Spinal cord (tissue), 10 donors: ENCODE data around the gene MVB12B. TPM values are rescaled to one million over a fixed set of nuclear protein-coding genes. Genes with fewer than 3 reads are reported as not detected.

Experiments
- DNase-seq, 6 donors: peaks; one replicate each; pipeline versions ENCODE4 v3.0.0 to v3.0.0-alpha.2; 2013 to 2015; ENCODE audit warnings: low spot score in 6 of 6, low read depth in 4 of 6
- H3K27ac ChIP-seq: one replicate; pipeline ENCODE4 v1.5.1; 2013; ENCODE audit warnings: low read depth, low read length, control low read depth
- H3K27me3 ChIP-seq: one replicate; pipeline ENCODE4 v1.6.1; 2013; ENCODE audit warnings: low read length; ENCODE audit not compliant: control insufficient read depth, insufficient read depth
- H3K36me3 ChIP-seq: one replicate; pipeline ENCODE4 v1.6.1; 2013; ENCODE audit warnings: low read length; ENCODE audit not compliant: control insufficient read depth, insufficient read depth
- H3K4me1 ChIP-seq: one replicate; pipeline ENCODE4 v1.6.1; 2013; ENCODE audit warnings: low read length; ENCODE audit not compliant: control insufficient read depth, insufficient read depth
- H3K4me3 ChIP-seq: one replicate; pipeline ENCODE4 v1.5.1; 2013; ENCODE audit warnings: low read depth, low read length, control low read depth
- H3K9me3 ChIP-seq: one replicate; pipeline ENCODE4 v1.6.1; 2013; ENCODE audit warnings: low read length; ENCODE audit not compliant: control insufficient read depth, insufficient read depth
- WGBS: methylation state at CpG from one replicate; pipeline ENCODE4 v1.1.5; 2013; ENCODE audit warnings: missing lambda C conversion rate; ENCODE audit not compliant: insufficient coverage; 5-methylcytosine and 5-hydroxymethylcytosine counted together
- polyA plus RNA-seq, 2 donors: library from polyadenylated mRNA; unstranded; fragments of 120-200 nt; gene quantifications; one replicate each; pipeline ENCODE4 v1.2.1, GENCODE V29; 2013; ENCODE audit not compliant: insufficient read length in 2 of 2
- total RNA-seq, 2 donors: library from RNA; depleted of rRNA in 1 of 2; stranded (reverse); fragments of 120-200 nt in 1 of 2; fragments of >200 nt in 1 of 2; gene quantifications; one replicate each; pipeline versions ENCODE4 v1.2.3 to v1.2.4, GENCODE V29; 2013 to 2014
- donor health status: healthy.

MVB12B gene
- total and polyA plus RNA-seq, 4 donors = 28.9 to 84.2 (median 55.6) TPM

- Histone ChIP-seq H3K27ac (no peak overlapping the region), H3K36me3 (peaks cover 29% of the 10 kb centered on the region), H3K27me3 (peaks cover under 1% of the 10 kb centered on the region), H3K4me3 (no peak overlapping the region), H3K4me1 (peaks cover 34% of the 10 kb centered on the region), H3K9me3 (no peaks in the 10 kb centered on the region)
- 70% methylated on average over 1 of the region's 1 CpG for whole genome bisulfite sequencing
- no peak for DNase-seq
Observed at GRCh38 chr9:126494746-126495145, 168.1 kb downstream of the MVB12B start.

GRCh38 chr9:126495411-126496180, 169.0 kb downstream of the MVB12B start:
- Histone ChIP-seq H3K4me3 (no peak overlapping the region), H3K4me1 (peaks cover 35% of the 10 kb centered on the region), H3K27me3 (peaks cover 3% of the 10 kb centered on the region), H3K9me3 (no peaks in the 10 kb centered on the region), H3K27ac (no peak overlapping the region), H3K36me3 (peaks cover 32% of the 10 kb centered on the region)
- DNase-seq = no peak
- 100% methylated on average over 2 of the region's 7 CpGs for WGBS

- peaks cover 34% of the 10 kb centered on the region for H3K36me3 ChIP-seq
- peaks cover 40% of the 10 kb centered on the region for H3K4me1 ChIP-seq
- no peaks in the 10 kb centered on the region for H3K9me3 ChIP-seq
- DNase-seq = no peak
- H3K4me3 ChIP-seq = no peak overlapping the region
- H3K27me3 ChIP-seq = peaks cover 3% of the 10 kb centered on the region
- no peak overlapping the region for H3K27ac ChIP-seq
- WGBS = no CpG with 5 or more reads among the region's 3 CpGs
Observed at GRCh38 chr9:126496181-126496576, 169.6 kb downstream of the MVB12B start.

DNA sequence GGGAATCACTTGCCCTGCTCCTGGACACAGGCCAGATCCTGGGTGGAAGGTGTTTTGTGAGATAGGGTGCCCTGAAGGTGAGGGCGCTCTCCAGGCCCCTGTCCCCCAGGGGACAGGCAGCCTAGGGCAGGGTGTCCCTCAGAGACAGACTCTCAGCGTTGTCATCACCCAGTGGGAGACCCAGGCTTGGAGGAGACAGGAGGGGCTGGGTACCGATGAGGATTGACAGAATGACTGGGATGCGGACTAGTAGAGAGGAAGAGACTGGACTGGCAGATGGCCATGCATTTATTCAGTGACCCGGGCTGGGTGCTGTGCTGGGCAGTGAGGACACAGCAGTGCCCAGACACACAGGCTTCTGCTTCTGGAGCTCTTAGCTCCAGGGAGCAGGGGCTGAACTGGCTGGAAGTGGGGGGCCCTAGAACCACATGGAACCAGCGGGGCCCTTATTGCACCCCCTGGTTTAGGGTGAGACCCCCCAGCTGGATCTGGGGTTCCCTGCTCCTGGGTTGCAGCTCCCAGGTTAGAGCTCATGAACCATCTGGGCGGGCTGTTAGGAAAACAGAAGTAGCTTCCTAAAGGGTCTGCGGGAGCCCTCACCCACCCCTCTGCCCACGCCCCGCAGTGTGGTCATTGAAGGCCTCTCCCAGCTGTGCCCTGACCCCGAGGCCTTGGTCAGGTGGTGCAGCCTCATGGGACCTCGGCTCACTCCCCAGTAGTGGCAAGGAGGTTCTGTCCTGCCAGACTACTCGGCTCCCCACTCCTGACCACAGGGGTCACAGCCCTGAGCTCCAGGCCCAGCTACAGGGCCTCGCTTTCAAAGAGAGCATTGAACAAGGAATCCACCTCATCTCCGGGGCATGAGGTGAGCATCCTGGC, 170.4 kb downstream of the MVB12B start:
- H3K4me1 ChIP-seq = peaks cover 45% of the 10 kb centered on the region
- no peak for DNase-seq
- 88% methylated on average over 15 of the region's 15 CpGs for WGBS

DNA sequence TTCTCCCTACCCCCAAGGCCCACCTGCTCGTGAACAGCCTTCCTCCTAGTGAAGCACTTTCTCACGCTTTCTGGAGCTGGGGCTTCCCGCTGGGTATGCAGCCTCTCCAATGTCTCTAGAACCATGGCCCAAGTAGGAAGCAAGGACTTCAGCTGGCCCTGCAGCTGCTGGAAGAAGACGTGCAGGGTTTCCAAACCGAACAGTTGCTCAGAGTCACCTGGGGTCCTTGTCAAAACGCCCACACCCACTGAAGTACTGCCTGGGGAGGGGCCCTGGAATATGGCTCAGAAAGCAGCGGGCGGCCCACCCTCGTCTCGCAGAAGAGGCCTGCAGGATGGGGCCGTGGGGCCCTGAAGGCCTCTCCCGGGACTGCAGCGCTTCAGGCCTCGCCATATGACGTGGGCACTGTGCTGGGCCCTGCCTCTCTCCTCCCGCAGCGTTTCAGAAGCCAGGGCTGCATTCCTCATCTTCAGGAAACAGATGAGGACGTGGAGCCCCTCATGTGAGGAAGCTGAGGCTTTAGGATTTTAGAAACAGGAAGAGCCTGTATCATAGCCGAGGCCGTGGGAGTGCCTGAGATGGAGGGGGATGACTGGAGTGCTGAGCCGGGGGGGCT, 171.1 kb downstream of the MVB12B start:
- Histone ChIP-seq H3K4me1 (peaks cover 45% of the 10 kb centered on the region), H3K4me3 (no peak overlapping the region), H3K36me3 (peaks cover 49% of the 10 kb centered on the region), H3K27me3 (peaks cover 3% of the 10 kb centered on the region), H3K9me3 (no peaks in the 10 kb centered on the region), H3K27ac (no peak overlapping the region)
- whole genome bisulfite sequencing = 79% methylated on average over 19 of the region's 21 CpGs
- DNase-seq = no peak

More for the DNA sequence above, 170.4 kb downstream of the MVB12B start:
- Histone ChIP-seq H3K4me3 (no peak overlapping the region), H3K9me3 (no peaks in the 10 kb centered on the region), H3K36me3 (peaks cover 42% of the 10 kb centered on the region), H3K27ac (no peak overlapping the region), H3K27me3 (peaks cover 3% of the 10 kb centered on the region)

DNA sequence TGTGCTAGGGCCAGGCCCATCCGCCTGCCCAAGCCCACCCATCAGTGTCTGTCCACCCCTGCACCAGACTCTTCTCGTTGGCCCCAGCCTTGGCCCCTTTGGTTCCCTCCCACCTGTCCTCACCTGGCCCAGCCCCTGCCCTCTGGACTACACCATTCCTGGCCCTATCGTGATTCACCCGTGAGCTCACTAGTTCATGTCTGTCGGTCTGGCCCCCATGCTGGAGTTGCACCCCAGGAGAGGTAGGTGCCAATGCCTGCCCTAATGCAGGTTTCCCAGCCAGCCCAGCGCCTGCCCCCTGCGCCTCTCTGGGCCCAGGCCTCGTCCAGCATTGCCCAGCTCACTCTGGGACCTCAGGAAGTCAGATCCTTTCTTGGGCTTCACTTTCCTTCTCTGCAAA, 171.7 kb downstream of the MVB12B start:
- Histone ChIP-seq H3K36me3 (peaks cover 55% of the 10 kb centered on the region), H3K27ac (no peak overlapping the region), H3K27me3 (peaks cover 3% of the 10 kb centered on the region), H3K4me1 (peaks cover 45% of the 10 kb centered on the region), H3K9me3 (no peaks in the 10 kb centered on the region), H3K4me3 (no peak overlapping the region)
- no peak for DNase-seq
- 90% methylated on average over 8 of the region's 8 CpGs for WGBS

GRCh38 chr9:126499005-126499910, 172.6 kb downstream of the MVB12B start:
- Histone ChIP-seq H3K4me3 (peak overlapping the region; percentile 29), H3K27ac (no peak overlapping the region), H3K36me3 (peaks cover 64% of the 10 kb centered on the region), H3K27me3 (peaks cover 3% of the 10 kb centered on the region), H3K4me1 (peaks cover 45% of the 10 kb centered on the region), H3K9me3 (no peaks in the 10 kb centered on the region)
- peak in 2 of 6 donors; percentile 73 to 74 for DNase-seq
- WGBS = 4% methylated on average over 45 of the region's 46 CpGs

DNA sequence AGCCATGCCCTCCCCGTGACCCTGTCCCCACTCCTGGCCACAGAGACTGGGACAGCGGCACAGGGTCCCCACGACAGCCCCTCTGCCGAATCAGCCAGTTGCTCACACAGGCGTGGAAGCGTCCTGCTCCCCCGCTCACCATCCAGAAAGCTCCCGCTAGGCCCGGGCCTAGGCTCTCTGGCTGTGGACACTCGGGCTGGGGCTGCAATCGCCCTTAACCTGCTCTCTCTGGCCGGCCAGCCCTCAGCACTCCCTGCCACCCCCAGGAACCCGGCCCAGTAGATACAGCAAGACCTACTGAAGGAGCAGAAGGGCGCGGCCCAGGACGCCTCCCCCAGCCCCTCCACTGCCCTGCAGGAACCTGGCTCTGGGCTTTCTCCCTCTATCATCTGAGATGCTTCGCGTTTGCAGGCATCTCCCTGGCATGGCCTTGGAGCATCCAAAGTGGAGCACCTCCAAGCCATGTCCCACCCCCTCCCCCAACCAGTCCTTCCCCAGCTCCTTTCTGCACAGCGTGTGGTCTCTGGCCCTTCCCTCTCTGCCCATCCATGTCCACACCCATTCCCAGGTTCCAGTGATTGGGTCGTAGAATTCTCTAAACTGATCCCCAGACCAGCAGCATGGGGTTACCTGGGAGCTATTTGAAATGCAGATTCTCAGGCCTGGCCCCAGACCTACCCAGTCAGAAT, 173.4 kb downstream of the MVB12B start:
- WGBS = 43% methylated on average over 20 of the region's 20 CpGs
- Histone ChIP-seq H3K27me3 (peaks cover 3% of the 10 kb centered on the region), H3K4me1 (peaks cover 45% of the 10 kb centered on the region), H3K36me3 (peaks cover 67% of the 10 kb centered on the region), H3K27ac (no peak overlapping the region), H3K4me3 (no peak overlapping the region), H3K9me3 (no peaks in the 10 kb centered on the region)
- DNase-seq = no peak
